Measurements from ENCODE around the gene FLT3. TPM values are rescaled to one million over a fixed set of nuclear protein-coding genes. Genes with fewer than 3 reads are reported as not detected.
"Not testable (repeated sequence)": the region's sequence is repeated elsewhere in the genome, so short reads cannot be mapped to it uniquely, and the experiment has no call there.

FLT3 gene
- total RNA-seq, 4 donors from 2014 or later: under 0.01 to 0.90 (median 0.24) TPM; not detected in 1

- no peak for DNase-seq
- H3K27me3 ChIP-seq: no peaks in the 10 kb centered on the region
- TF ChIP-seq CTCF (IDR thresholded peaks at IDR 0.05) (no peak), POLR2A (IDR thresholded peaks at IDR 0.05) (no peak)
- H3K27ac ChIP-seq: no peak overlapping the region
- H3K9me3 ChIP-seq: no peaks in the 10 kb centered on the region
- intact Hi-C loops (cut with DNase I; ENCODE audit: low total_unique reads): no loop called here
- H3K4me1 ChIP-seq: no peaks in the 10 kb centered on the region
- H3K4me3 ChIP-seq: no peak overlapping the region
- no peaks in the 10 kb centered on the region for H3K36me3 ChIP-seq
These were observed 65.1 kb downstream of the FLT3 start for GRCh38 chr13:28035146-28035782.

GRCh38 chr13:28033894-28034655 lies 66.3 kb downstream of the FLT3 start:
- intact Hi-C loops (cut with DNase I; ENCODE audit: low total_unique reads): no loop called here
- no peak for TF ChIP-seq POLR2A (IDR thresholded peaks at IDR 0.05)
- TF ChIP-seq CTCF (IDR thresholded peaks at IDR 0.05): no peak
- no peaks in the 10 kb centered on the region for H3K4me1 ChIP-seq
- H3K9me3 ChIP-seq: no peaks in the 10 kb centered on the region
- H3K4me3 ChIP-seq: no peak overlapping the region
- no peaks in the 10 kb centered on the region for H3K36me3 ChIP-seq
- H3K27ac ChIP-seq: no peak overlapping the region
- no peak for DNase-seq
- H3K27me3 ChIP-seq: no peaks in the 10 kb centered on the region

- H3K36me3 ChIP-seq; intact Hi-C loops (cut with DNase I; ENCODE audit: low total_unique reads); H3K9me3 ChIP-seq; H3K27ac ChIP-seq; DNase-seq; H3K4me1 ChIP-seq; H3K27me3 ChIP-seq; H3K4me3 ChIP-seq: not testable (repeated sequence)
These were observed 67.9 kb downstream of the FLT3 start for GRCh38 chr13:28032438-28032837.

GRCh38 chr13:28031896-28032288 lies 68.5 kb downstream of the FLT3 start:
- no peak overlapping the region for H3K27ac ChIP-seq
- H3K27me3 ChIP-seq: no peaks in the 10 kb centered on the region
- H3K4me3 ChIP-seq: no peak overlapping the region
- intact Hi-C loops (cut with DNase I; ENCODE audit: low total_unique reads): no loop called here
- no peaks in the 10 kb centered on the region for H3K36me3 ChIP-seq
- TF ChIP-seq POLR2A (IDR thresholded peaks at IDR 0.05) (no peak), CTCF (IDR thresholded peaks at IDR 0.05) (no peak)
- no peak for DNase-seq
- H3K9me3 ChIP-seq: no peaks in the 10 kb centered on the region
- H3K4me1 ChIP-seq: no peaks in the 10 kb centered on the region

- Histone ChIP-seq H3K4me3 (no peak overlapping the region), H3K27me3 (no peaks in the 10 kb centered on the region), H3K4me1 (no peaks in the 10 kb centered on the region), H3K27ac (no peak overlapping the region), H3K36me3 (no peaks in the 10 kb centered on the region), H3K9me3 (no peaks in the 10 kb centered on the region)
- TF ChIP-seq POLR2A (IDR thresholded peaks at IDR 0.05) (no peak), CTCF (IDR thresholded peaks at IDR 0.05) (no peak)
- DNase-seq: no peak
- intact Hi-C loops (cut with DNase I; ENCODE audit: low total_unique reads): no loop called here
These were observed 69.0 kb downstream of the FLT3 start for GRCh38 chr13:28031220-28031895.
